Measurements from ENCODE around the gene MOB3B. TPM values are rescaled to one million over a fixed set of nuclear protein-coding genes. Genes with fewer than 3 reads are reported as not detected.

The MOB3B gene
- total and polyA plus RNA-seq, 2 donors (not counting 1 experiment from before 2014, with no cell fraction given): under 0.01 to 0.15 TPM

DNA sequence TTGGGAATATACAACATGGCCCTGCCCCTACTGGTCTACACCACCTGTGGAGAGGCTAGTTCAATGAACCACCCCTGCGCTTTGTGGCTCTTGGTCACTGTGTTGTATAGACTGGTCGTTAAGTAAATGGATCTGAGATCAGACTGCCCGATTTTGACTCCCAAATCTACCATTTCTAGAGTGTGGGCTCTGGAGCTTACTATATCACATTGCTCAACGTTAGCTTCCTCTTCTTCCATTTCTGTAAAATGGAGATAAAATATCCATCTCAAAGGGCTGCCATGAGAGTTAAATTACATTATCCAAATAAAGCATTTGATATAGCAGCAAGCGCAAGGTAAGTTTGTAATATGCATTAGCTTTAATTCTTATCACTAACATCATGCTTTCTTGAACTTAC lies 58.2 kb downstream of the MOB3B start:
- H3K79me2 ChIP-seq (ENCODE audit: control insufficient read depth, insufficient read depth, low read length): no peaks in the 10 kb centered on the region
- no peak overlapping the region for H3K4me2 ChIP-seq (ENCODE audit: extremely low read depth, insufficient read depth, low read length)
- H3K36me3 ChIP-seq (ENCODE audit: control insufficient read depth, insufficient read depth, low read length): no peaks in the 10 kb centered on the region
- no peak overlapping the region for H3K27ac ChIP-seq (ENCODE audit: insufficient read depth, low read length)
- H3K4me3 ChIP-seq (replicated peaks in 1 of 4; ENCODE audit: control extremely low read depth in 1 of 4, insufficient read depth in 1 of 4, low read depth in 3 of 4, low read length in 4 of 4): no peak overlapping the region
- H3K27me3 ChIP-seq (ENCODE audit: control insufficient read depth, insufficient read depth, low read length): no peaks in the 10 kb centered on the region
- H3K9me3 ChIP-seq (ENCODE audit: control insufficient read depth, insufficient read depth, low read depth, low read length): no peaks in the 10 kb centered on the region
- H2AFZ ChIP-seq (ENCODE audit: low read length): no peak overlapping the region
- no peaks in the 10 kb centered on the region for H4K20me1 ChIP-seq (ENCODE audit: control insufficient read depth, extremely low read depth, insufficient read depth, low read length)
- no peak for DNase-seq (ENCODE audit: low read depth in 2 of 2)
- no peaks in the 10 kb centered on the region for H3K4me1 ChIP-seq (ENCODE audit: control insufficient read depth, extremely low read depth, insufficient read depth, low read length)
- no peak for TF ChIP-seq EZH2 (IDR thresholded peaks at IDR 0.05; ENCODE audit: low read length, missing control alignments)
- H3K9ac ChIP-seq (ENCODE audit: insufficient read depth, low read length): no peak overlapping the region

DNA sequence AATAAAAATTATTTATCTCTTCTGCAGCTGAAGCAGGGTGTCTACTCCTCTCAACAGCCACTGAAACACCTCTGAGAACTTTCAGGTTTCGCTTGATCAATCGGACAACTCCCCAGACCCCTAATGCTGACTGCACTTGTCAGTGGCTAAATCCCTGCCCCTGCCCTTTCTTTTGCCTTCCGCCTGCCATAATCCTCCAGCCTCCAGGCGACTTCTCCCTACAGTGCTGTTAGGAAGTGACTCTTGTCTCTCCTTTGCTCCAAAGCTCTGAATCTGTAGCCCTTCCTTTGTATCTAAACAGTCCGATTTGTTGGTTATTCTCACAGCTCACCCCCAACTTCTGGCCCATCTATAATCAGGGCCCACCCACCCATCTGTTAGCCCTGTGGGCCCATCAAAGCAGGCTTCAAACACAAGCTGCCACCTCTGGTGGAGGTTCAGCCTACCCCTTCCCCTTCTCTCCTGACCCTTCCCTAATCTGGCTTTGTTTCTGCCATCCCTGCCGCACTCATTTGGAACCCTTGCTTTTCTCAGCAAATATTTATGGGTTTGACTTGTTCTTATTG lies 59.2 kb downstream of the MOB3B start:
- Histone ChIP-seq H3K4me2 (ENCODE audit: extremely low read depth, insufficient read depth, low read length) (no peak overlapping the region), H3K4me1 (ENCODE audit: control insufficient read depth, extremely low read depth, insufficient read depth, low read length) (no peaks in the 10 kb centered on the region), H3K9ac (ENCODE audit: insufficient read depth, low read length) (no peak overlapping the region), H3K27ac (ENCODE audit: insufficient read depth, low read length) (no peak overlapping the region), H4K20me1 (ENCODE audit: control insufficient read depth, extremely low read depth, insufficient read depth, low read length) (no peaks in the 10 kb centered on the region), H3K9me3 (ENCODE audit: control insufficient read depth, insufficient read depth, low read depth, low read length) (no peaks in the 10 kb centered on the region), H3K27me3 (ENCODE audit: control insufficient read depth, insufficient read depth, low read length) (no peaks in the 10 kb centered on the region), H2AFZ (ENCODE audit: low read length) (no peak overlapping the region), H3K79me2 (ENCODE audit: control insufficient read depth, insufficient read depth, low read length) (no peaks in the 10 kb centered on the region), H3K4me3 (replicated peaks in 1 of 4; ENCODE audit: control extremely low read depth in 1 of 4, insufficient read depth in 1 of 4, low read depth in 3 of 4, low read length in 4 of 4) (no peak overlapping the region), H3K36me3 (ENCODE audit: control insufficient read depth, insufficient read depth, low read length) (no peaks in the 10 kb centered on the region)
- TF ChIP-seq EZH2 (IDR thresholded peaks at IDR 0.05; ENCODE audit: low read length, missing control alignments) (no peak), CTCF (conservative IDR thresholded peaks at IDR 0.05 in 1 of 2, IDR thresholded peaks at IDR 0.05 in 1 of 2; ENCODE audit: low read depth in 1 of 2, low read length in 2 of 2) (no peak)
- no peak for DNase-seq (ENCODE audit: low read depth in 2 of 2)

DNA sequence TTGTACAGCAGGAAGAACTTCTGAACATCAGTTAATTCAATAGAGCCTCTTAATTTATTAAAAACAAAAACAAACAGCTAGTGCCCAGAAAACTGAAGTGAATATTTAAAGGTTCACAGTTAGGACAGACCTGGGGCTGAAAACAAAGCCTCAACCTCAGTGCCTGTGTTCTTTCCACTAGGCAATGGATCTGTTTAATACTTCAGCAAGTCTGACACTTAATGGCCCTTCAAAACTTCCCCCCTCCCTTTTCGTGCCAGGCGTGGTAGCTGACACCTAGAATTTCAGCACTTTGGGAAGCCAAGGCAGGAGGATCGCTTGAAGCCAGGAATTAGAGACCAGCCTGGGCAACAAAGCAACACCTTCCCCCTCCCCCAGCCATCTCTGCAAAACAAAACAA lies 60.1 kb downstream of the MOB3B start:
- no peak overlapping the region for H3K4me2 ChIP-seq (ENCODE audit: extremely low read depth, insufficient read depth, low read length)
- TF ChIP-seq CTCF (conservative IDR thresholded peaks at IDR 0.05 in 1 of 2, IDR thresholded peaks at IDR 0.05 in 1 of 2; ENCODE audit: low read depth in 1 of 2, low read length in 2 of 2) (no peak), EZH2 (IDR thresholded peaks at IDR 0.05; ENCODE audit: low read length, missing control alignments) (no peak)
- H3K9ac ChIP-seq (ENCODE audit: insufficient read depth, low read length): no peak overlapping the region
- H4K20me1 ChIP-seq (ENCODE audit: control insufficient read depth, extremely low read depth, insufficient read depth, low read length): no peaks in the 10 kb centered on the region
- no peak overlapping the region for H2AFZ ChIP-seq (ENCODE audit: low read length)
- no peaks in the 10 kb centered on the region for H3K4me1 ChIP-seq (ENCODE audit: control insufficient read depth, extremely low read depth, insufficient read depth, low read length)
- H3K36me3 ChIP-seq (ENCODE audit: control insufficient read depth, insufficient read depth, low read length): no peaks in the 10 kb centered on the region
- H3K4me3 ChIP-seq (replicated peaks in 1 of 4; ENCODE audit: control extremely low read depth in 1 of 4, insufficient read depth in 1 of 4, low read depth in 3 of 4, low read length in 4 of 4): no peak overlapping the region
- H3K27ac ChIP-seq (ENCODE audit: insufficient read depth, low read length): no peak overlapping the region
- no peaks in the 10 kb centered on the region for H3K9me3 ChIP-seq (ENCODE audit: control insufficient read depth, insufficient read depth, low read depth, low read length)
- DNase-seq (ENCODE audit: low read depth in 2 of 2): no peak
- no peaks in the 10 kb centered on the region for H3K79me2 ChIP-seq (ENCODE audit: control insufficient read depth, insufficient read depth, low read length)
- no peaks in the 10 kb centered on the region for H3K27me3 ChIP-seq (ENCODE audit: control insufficient read depth, insufficient read depth, low read length)
